NCI-H2227 (cell line): Measurements from ENCODE around the gene IKZF2.

Experiments
- DNase-seq: peaks from one replicate; lab custom pipeline; 2025; ENCODE audit not compliant: unreplicated experiment; lab: John Stamatoyannopoulos, UW

IKZF2 gene

GRCh38 chr2:213104092-213104902, 47.1 kb downstream of the IKZF2 start:
- no peak for DNase-seq

- no peak for DNase-seq
These were observed 49.5 kb downstream of the IKZF2 start for GRCh38 chr2:213101692-213102460.

GRCh38 chr2:213101109-213101508, 50.3 kb downstream of the IKZF2 start:
- DNase-seq, result no peak

GRCh38 chr2:213098612-213099011, 52.8 kb downstream of the IKZF2 start:
- peak; percentile 18 for DNase-seq

GRCh38 chr2:213091765-213092164, 59.6 kb downstream of the IKZF2 start:
- DNase-seq, result no peak

GRCh38 chr2:213090772-213091171, 60.6 kb downstream of the IKZF2 start:
- DNase-seq, result no peak

DNA sequence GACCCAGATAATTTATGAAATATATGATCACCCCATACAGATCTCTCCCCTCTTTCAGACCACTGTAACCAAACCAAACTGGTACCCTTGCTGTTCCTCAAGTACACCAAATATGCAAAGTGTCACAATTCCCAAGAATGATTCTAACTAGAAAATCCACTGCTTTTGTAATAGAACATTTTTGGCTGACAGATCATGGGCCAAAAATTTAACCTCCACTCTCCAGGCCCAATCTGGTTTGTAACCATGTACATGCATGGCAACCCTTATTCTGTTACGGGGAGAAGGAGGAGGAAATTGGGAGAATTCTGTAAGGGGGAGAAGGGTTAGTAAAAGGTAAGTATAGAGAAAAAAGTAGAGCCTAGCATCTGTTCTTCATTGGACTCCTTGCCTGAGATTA, 62.0 kb downstream of the IKZF2 start:
- no peak for DNase-seq

GRCh38 chr2:213087040-213087439, 64.4 kb downstream of the IKZF2 start:
- no peak for DNase-seq

DNA sequence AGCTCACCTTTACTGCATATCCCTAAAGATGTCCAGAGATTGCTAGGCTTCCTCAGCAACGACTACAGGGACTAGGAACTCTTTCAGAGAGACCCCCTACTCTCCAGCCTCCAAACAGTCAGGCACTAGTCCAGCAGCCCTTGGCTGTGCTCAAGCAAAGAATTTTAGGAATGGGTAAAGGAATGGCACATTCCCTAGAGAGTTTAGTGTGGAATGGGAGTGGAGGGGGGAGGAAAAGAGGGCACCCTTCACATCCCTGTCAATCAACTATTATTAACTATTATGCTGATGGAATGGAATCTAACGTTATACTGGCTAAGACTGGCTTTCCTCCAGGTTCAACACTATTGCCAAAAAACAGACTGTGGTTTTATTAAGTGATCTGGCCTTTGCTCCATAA, 64.8 kb downstream of the IKZF2 start:
- DNase-seq, result no peak

DNA sequence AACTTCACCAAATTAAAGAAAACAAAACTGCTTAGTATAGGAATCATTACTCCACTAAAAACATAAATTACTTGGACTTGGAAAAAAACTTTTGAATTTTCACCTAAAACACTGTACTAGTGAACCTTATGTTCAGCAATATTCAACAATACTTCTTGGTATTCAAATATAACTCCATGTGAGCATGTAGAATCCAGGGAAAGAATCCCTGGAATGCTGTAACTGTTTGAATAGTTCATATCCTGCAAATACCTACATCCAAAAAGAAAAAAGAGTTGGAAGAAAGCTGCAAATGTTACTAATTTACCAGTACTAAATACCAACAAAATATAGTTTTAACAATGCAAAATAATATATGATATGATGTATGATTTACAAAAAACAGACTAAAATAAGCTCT, 65.4 kb downstream of the IKZF2 start:
- DNase-seq, result no peak

DNA sequence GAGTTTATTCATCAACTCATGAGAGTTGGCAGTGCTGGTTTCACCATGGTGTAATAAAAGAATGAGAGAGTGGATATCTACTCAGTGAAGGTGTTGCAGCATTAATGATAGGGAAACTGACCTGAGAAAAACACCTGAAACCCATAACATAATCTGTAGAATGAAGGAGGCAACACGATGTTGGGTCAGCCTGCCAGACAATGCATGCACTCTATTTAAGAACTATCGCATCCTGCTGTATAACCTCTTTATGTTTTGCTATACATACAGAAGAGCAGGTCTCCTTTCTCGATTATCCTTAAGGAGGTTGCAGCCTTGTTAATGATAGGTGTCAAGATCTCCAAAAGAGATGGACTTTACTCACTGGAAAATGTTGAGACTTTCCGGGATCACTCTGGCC, 65.9 kb downstream of the IKZF2 start:
- no peak for DNase-seq

- no peak for DNase-seq
These were observed 67.2 kb downstream of the IKZF2 start for GRCh38 chr2:213084261-213084660.

DNA sequence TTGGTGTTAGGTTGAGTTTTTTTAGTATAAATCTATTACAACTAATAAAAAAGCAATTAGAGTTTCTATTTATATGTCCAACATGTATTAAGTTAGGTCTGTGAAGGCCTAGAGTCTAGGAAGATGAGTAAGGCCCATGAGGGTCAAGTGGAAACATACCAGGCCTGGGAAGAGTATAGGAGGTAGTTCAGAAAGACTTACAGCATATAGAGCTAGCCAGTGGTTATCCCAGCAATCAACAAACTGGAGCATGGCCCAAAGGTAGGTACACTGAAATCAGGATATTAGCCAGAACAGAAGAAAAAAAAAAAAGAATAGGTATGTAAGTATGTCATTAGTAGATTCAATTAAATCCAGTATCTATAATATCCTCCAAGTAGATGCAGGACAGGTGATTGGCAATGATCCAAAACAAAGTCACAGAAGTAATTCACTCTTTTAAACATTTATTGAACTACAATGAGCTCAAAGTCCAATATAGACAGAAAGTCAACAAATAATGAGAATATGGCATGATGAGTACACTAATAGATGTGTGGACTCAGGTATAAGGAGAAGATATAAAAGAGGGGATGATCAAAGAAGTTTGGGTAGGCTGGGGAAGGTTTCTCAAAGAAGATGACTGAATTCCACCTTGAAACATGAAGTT, 70.3 kb downstream of the IKZF2 start:
- DNase-seq, result no peak

GRCh38 chr2:213079756-213080155, 71.7 kb downstream of the IKZF2 start:
- DNase-seq, result no peak

GRCh38 chr2:213078686-213079085, 72.7 kb downstream of the IKZF2 start:
- no peak for DNase-seq

- DNase-seq, result no peak
These were observed 81.9 kb downstream of the IKZF2 start for GRCh38 chr2:213069531-213069930.

DNA sequence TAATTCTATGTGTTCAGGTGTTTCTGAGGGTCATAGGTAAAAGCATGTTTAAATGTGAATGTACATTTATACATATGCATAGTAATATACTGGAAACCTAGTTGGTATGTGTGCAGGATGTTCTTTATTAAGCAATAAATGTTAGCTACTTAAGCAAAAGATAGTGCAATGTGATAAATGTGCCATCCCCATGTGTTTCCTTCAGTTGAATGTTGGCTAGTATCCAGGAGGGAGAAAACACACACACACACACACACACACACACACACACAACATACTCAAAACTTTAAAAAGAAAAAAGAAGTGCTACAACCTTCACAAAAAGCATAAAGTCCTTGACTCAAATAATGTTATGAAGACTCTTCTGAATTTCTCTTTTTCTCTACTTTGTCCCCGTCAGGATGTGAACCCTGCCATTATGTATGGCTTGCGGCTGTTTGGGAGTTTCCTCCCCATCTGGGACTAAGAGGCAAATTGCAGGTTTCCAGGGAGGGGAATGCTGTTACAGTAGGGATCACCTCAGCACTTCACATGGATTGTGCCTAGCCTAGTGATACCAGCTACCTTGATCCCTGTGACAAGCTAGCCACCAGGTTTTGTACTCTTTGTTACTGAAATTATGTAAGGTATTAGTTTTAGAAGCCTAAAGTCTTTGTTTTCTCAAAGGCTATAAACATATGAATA, 82.6 kb downstream of the IKZF2 start:
- peak; percentile 22 for DNase-seq

DNA sequence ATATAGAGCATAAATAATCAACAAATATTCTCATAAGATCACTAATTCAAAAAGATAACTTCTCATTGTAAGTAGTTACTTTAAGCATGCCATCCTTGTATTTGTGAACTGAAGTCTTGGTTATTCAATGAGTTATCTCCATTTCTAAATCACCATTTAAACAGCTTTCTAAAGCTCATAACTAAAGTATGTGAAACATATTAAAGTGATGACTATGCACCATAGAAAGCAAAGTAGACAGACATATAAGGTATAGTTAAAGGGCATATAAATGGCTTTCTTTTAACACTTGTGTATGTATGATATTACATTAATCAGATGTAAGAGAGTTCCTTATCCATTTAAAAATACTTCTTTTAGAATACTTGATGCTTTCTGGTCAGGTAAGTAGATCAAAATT, 83.5 kb downstream of the IKZF2 start:
- DNase-seq, result no peak

- no peak for DNase-seq
These were observed 85.0 kb downstream of the IKZF2 start for GRCh38 chr2:213066443-213066743.

GRCh38 chr2:213065583-213066442, 85.6 kb downstream of the IKZF2 start:
- peak; percentile 27 for DNase-seq

- no peak for DNase-seq
These were observed 87.3 kb downstream of the IKZF2 start for GRCh38 chr2:213064099-213064498.
